ENCODE results near the gene RANBP17.

GRCh38 chr5:170937914-170938313 is 76.1 kb downstream of the RANBP17 start:
- TF ChIP-seq, protein P1, sequence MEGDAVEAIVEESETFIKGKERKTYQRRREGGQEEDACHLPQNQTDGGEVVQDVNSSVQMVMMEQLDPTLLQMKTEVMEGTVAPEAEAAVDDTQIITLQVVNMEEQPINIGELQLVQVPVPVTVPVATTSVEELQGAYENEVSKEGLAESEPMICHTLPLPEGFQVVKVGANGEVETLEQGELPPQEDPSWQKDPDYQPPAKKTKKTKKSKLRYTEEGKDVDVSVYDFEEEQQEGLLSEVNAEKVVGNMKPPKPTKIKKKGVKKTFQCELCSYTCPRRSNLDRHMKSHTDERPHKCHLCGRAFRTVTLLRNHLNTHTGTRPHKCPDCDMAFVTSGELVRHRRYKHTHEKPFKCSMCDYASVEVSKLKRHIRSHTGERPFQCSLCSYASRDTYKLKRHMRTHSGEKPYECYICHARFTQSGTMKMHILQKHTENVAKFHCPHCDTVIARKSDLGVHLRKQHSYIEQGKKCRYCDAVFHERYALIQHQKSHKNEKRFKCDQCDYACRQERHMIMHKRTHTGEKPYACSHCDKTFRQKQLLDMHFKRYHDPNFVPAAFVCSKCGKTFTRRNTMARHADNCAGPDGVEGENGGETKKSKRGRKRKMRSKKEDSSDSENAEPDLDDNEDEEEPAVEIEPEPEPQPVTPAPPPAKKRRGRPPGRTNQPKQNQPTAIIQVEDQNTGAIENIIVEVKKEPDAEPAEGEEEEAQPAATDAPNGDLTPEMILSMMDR (IDR thresholded peaks at IDR 0.05), result no peak
- TF ChIP-seq EZH2 (IDR thresholded peaks at IDR 0.05; ENCODE audit: borderline replicate concordance, insufficient read depth, low read depth, low read length, poor library complexity, severe bottlenecking), result no peak
